WTC11 (cell line): Measurements from ENCODE around the gene PHTF1. TPM values are rescaled to one million over a fixed set of nuclear protein-coding genes. Genes with fewer than 3 reads are reported as not detected.

Experiments used
- ATAC-seq: fragments of 200-7000 bp; cut with Tn5 transposase; 2 replicates; pipeline ENCODE4 v1.10.0; 2021; ENCODE audit warnings: mild to moderate bottlenecking, moderate library complexity
- CTCF ChIA-PET: fragments of 300-600 bp; sonication (Branson Sonifier 250); formaldehyde crosslinking; loops from one replicate; lab custom pipeline; 2021; ENCODE audit warnings: antibody characterized with exemption; lab: Charles Lee
- POLR2A ChIA-PET: fragments of 350-600 bp; sonication (Branson Sonifier 250); formaldehyde crosslinking; loops from one replicate; lab custom pipeline; 2021; ENCODE audit warnings: antibody characterized with exemption; lab: Charles Lee
- DNase-seq: peaks from one replicate; pipeline ENCODE4 v3.0.0; 2021; ENCODE audit warnings: low spot score
- H3K27ac Mint-ChIP-seq: 2 replicates; pipeline ENCODE4 v1.8.0; 2021; ENCODE audit warnings: mixed read lengths
- H3K27me3 Mint-ChIP-seq: 2 replicates; pipeline ENCODE4 v1.8.0; 2021; ENCODE audit warnings: low read depth, mild to moderate bottlenecking, moderate library complexity, mixed read lengths
- H3K36me3 Mint-ChIP-seq: 2 replicates; pipeline ENCODE4 v1.8.0; 2021; ENCODE audit warnings: mixed read lengths
- H3K4me1 Mint-ChIP-seq: 2 replicates; pipeline ENCODE4 v1.8.0; 2022; ENCODE audit warnings: mixed read lengths
- H3K4me3 Mint-ChIP-seq: 2 replicates; pipeline ENCODE4 v1.8.0; 2021; ENCODE audit warnings: mild to moderate bottlenecking, moderate library complexity, mixed read lengths
- H3K9me3 Mint-ChIP-seq: 2 replicates; pipeline ENCODE4 v1.8.0; 2021; ENCODE audit warnings: mixed read lengths
- AR ChIP-seq: fragments of 250-450 bp; sonication (Bioruptor Pico); IDR thresholded peaks from 2 replicates; pipeline ENCODE4 v1.9.0; 2021; ENCODE audit warnings: mild to moderate bottlenecking
- CBFB ChIP-seq: sonication (generic); formaldehyde crosslinking; IDR thresholded peaks from 2 replicates; pipeline ENCODE4 v1.8.1; 2022; ENCODE audit warnings: mild to moderate bottlenecking, low read depth, missing genetic modification reagents
- CTCF ChIP-seq: fragments of 200-600 bp; IDR thresholded peaks from 2 replicates; pipeline ENCODE4 v1.8.0; 2022; ENCODE audit warnings: antibody characterized with exemption
- E2F1 ChIP-seq: sonication (generic); formaldehyde crosslinking; IDR thresholded peaks from 2 replicates; pipeline ENCODE4 v1.8.0; 2022; ENCODE audit warnings: mild to moderate bottlenecking, missing genetic modification reagents
- FOXP1 ChIP-seq: sonication (generic); formaldehyde crosslinking; IDR thresholded peaks from 2 replicates; pipeline ENCODE4 v1.8.0; 2022; ENCODE audit warnings: missing genetic modification reagents, mild to moderate bottlenecking, moderate library complexity, borderline replicate concordance
- GRHL2 ChIP-seq: fragments of 250-450 bp; sonication (Bioruptor Pico); IDR thresholded peaks from 2 replicates; pipeline ENCODE4 v1.8.0; 2022; ENCODE audit warnings: mild to moderate bottlenecking, moderate library complexity; ENCODE audit not compliant: insufficient replicate concordance, severe bottlenecking
- IRF1 ChIP-seq: sonication (generic); formaldehyde crosslinking; IDR thresholded peaks from 2 replicates; pipeline ENCODE4 v1.8.0; 2023; ENCODE audit warnings: missing genetic modification reagents
- JUN ChIP-seq: sonication (generic); formaldehyde crosslinking; IDR thresholded peaks from 2 replicates; pipeline ENCODE4 v1.8.0; 2023; ENCODE audit warnings: mild to moderate bottlenecking, missing genetic modification reagents
- NFE2L1 ChIP-seq: sonication (generic); formaldehyde crosslinking; IDR thresholded peaks from 2 replicates; pipeline ENCODE4 v1.8.1; 2023; ENCODE audit warnings: missing genetic modification reagents
- NR3C1 ChIP-seq: sonication (generic); formaldehyde crosslinking; conservative IDR thresholded peaks from 2 replicates; pipeline ENCODE4 v1.8.1; 2023; ENCODE audit warnings: low read depth, mild to moderate bottlenecking, missing genetic modification reagents
- PRDM15 ChIP-seq: sonication (generic); formaldehyde crosslinking; IDR thresholded peaks from 2 replicates; pipeline ENCODE4 v1.8.0; 2022; ENCODE audit warnings: missing genetic modification reagents
- STAT6 ChIP-seq: sonication (generic); formaldehyde crosslinking; conservative IDR thresholded peaks from 2 replicates; pipeline ENCODE4 v1.8.1; 2023; ENCODE audit warnings: mild to moderate bottlenecking, low read depth, missing genetic modification reagents, moderate library complexity
- TEAD4 ChIP-seq: sonication (generic); formaldehyde crosslinking; IDR thresholded peaks from 2 replicates; pipeline ENCODE4 v1.8.0; 2022; ENCODE audit warnings: mild to moderate bottlenecking, missing genetic modification reagents
- USF1 ChIP-seq: sonication (generic); formaldehyde crosslinking; IDR thresholded peaks from 2 replicates; pipeline ENCODE4 v1.8.0; 2022; ENCODE audit warnings: mild to moderate bottlenecking, missing genetic modification reagents
- ZBTB21 ChIP-seq: sonication (generic); formaldehyde crosslinking; IDR thresholded peaks from 2 replicates; pipeline ENCODE4 v1.8.1; 2023; ENCODE audit warnings: mild to moderate bottlenecking, missing genetic modification reagents, borderline replicate concordance
- ZBTB43 ChIP-seq: sonication (generic); formaldehyde crosslinking; IDR thresholded peaks from 2 replicates; pipeline ENCODE4 v1.8.1; 2023; ENCODE audit warnings: mild to moderate bottlenecking, missing genetic modification reagents
- ZNF317 ChIP-seq: sonication (generic); formaldehyde crosslinking; IDR thresholded peaks from 2 replicates; pipeline ENCODE4 v1.8.1; 2023; ENCODE audit warnings: low read depth, mild to moderate bottlenecking, moderate library complexity, missing genetic modification reagents, borderline replicate concordance
- ZNF396 ChIP-seq: fragments of 250-450 bp; sonication (Bioruptor Pico); IDR thresholded peaks from 2 replicates; pipeline ENCODE4 v1.8.0; 2021; ENCODE audit warnings: mild to moderate bottlenecking, moderate library complexity, borderline replicate concordance
- total RNA-seq: library from RNA; stranded (reverse); gene quantifications from 3 replicates; pipeline ENCODE4 v1.2.3, GENCODE V29; 2021

PHTF1 gene
- total RNA-seq, 1 experiment from 2014 or later = 28.7 TPM

- POLR2A ChIA-PET = no interaction called here
- peaks cover 6% of the 10 kb centered on the region; the same call in 1 of the 2 replicates for H3K4me1 Mint-ChIP-seq
- H3K27ac Mint-ChIP-seq = no peak overlapping the region
- CTCF ChIA-PET = no interaction called here
- DNase-seq (no peak), ATAC-seq (no peak)
- H3K9me3 Mint-ChIP-seq = peaks cover 9% of the 10 kb centered on the region
- no peak for TF ChIP-seq NR3C1
- TF ChIP-seq ZBTB43 (CRISPR knock-in tag) = no peak
- TF ChIP-seq ZBTB21 (CRISPR knock-in tag) = no peak
- no peak for TF ChIP-seq PRDM15 (CRISPR knock-in tag)
- no peak for TF ChIP-seq CBFB
- TF ChIP-seq IRF1 (CRISPR knock-in tag) = no peak
- no peak for TF ChIP-seq GRHL2
- TF ChIP-seq JUN = no peak
- TF ChIP-seq USF1 (CRISPR knock-in tag) = no peak
- no peak for TF ChIP-seq FOXP1 (CRISPR knock-in tag)
- TF ChIP-seq E2F1 (CRISPR knock-in tag) = no peak
- TF ChIP-seq STAT6 = no peak
- H3K4me3 Mint-ChIP-seq = no peak overlapping the region
- no peaks in the 10 kb centered on the region for H3K27me3 Mint-ChIP-seq
- H3K36me3 Mint-ChIP-seq = peaks cover 30% of the 10 kb centered on the region
Observed at GRCh38 chr1:113751114-113751513, 8.2 kb downstream of the PHTF1 start.

- Mint-ChIP-seq H3K9me3 (peaks cover 17% of the 10 kb centered on the region), H3K36me3 (peaks cover 34% of the 10 kb centered on the region), H3K27me3 (no peaks in the 10 kb centered on the region), H3K27ac (no peak overlapping the region), H3K4me1 (no peaks in the 10 kb centered on the region), H3K4me3 (no peak overlapping the region)
- POLR2A ChIA-PET = no interaction called here
- no peak for ATAC-seq
- CTCF ChIA-PET = no interaction called here
- no peak for DNase-seq
- TF ChIP-seq TEAD4 (CRISPR knock-in tag) (no peak), ZNF317 (CRISPR knock-in tag) (no peak), CTCF (no peak), NFE2L1 (CRISPR knock-in tag) (no peak), AR (CRISPR knock-in tag) (no peak), ZNF396 (CRISPR knock-in tag) (no peak)
Observed at GRCh38 chr1:113749402-113749801, 9.9 kb downstream of the PHTF1 start.
